Endothelial cell of umbilical vein (primary cell): ENCODE data around the gene TRPC1. TPM values are rescaled to one million over a fixed set of nuclear protein-coding genes. Genes with fewer than 3 reads are reported as not detected.

ENCODE experiments used
- BruUV-seq: library from RNA; stranded (reverse); fragments of 400-500 nt; replicated peaks from 2 replicates; lab custom pipeline; 2021; lab: Mats Ljungman, UMichigan
- CTCF ChIA-PET: fragments of 300-600, 350-600 bp; sonication (Branson Sonifier 250); formaldehyde crosslinking; loops from one replicate; lab custom pipeline; 2021; ENCODE audit warnings: antibody characterized with exemption, inconsistent platforms; lab: Charles Lee
- POLR2A ChIA-PET: fragments of 300-600, 350-600 bp; sonication (Branson Sonifier 250); formaldehyde crosslinking; loops from one replicate; lab custom pipeline; 2021; ENCODE audit warnings: antibody characterized with exemption, inconsistent platforms; lab: Charles Lee
- DNase-seq: peaks from one replicate; pipeline ENCODE4 v3.0.0-alpha.2; 2011; ENCODE audit warnings: low read depth, low spot score
- FAIRE-seq: peaks from 2 replicates; lab custom pipeline; 2011; peaks lifted over from hg19 to GRCh38; lab: Jason Lieb, UNC
- H2AFZ ChIP-seq: 2 replicates; pipeline ENCODE4 v1.6.0; 2012; ENCODE audit warnings: low read depth, low read length, control low read depth, inconsistent platforms
- H3K27ac ChIP-seq: 2 replicates; pipeline ENCODE4 v1.5.1; 2011; ENCODE audit warnings: low read depth, mild to moderate bottlenecking, control low read depth, low read length, moderate library complexity; ENCODE audit not compliant: insufficient read depth
- H3K27me3 ChIP-seq, 2 experiments: 2 replicates each; pipeline versions ENCODE4 v1.6.0 to v1.6.1; 2011; ENCODE audit warnings: low read length in 2 of 2, mixed read lengths in 1 of 2; ENCODE audit not compliant: control insufficient read depth in 2 of 2, insufficient read depth in 2 of 2
- H3K36me3 ChIP-seq, 2 experiments: 2 replicates in 1 of 2; 3 replicates in 1 of 2; pipeline ENCODE4 v1.5.1; 2011; ENCODE audit warnings: low read length in 2 of 2, mild to moderate bottlenecking in 1 of 2, moderate library complexity in 1 of 2; ENCODE audit not compliant: control insufficient read depth in 2 of 2, insufficient read depth in 2 of 2; ENCODE audit errors: extremely low read depth in 1 of 2
- H3K4me1 ChIP-seq: 3 replicates; pipeline ENCODE4 v1.5.1; 2011; ENCODE audit warnings: mild to moderate bottlenecking, low read length; ENCODE audit not compliant: control insufficient read depth, insufficient read depth; ENCODE audit errors: extremely low read depth
- H3K4me2 ChIP-seq: 2 replicates; pipeline ENCODE4 v1.6.1; 2011; ENCODE audit warnings: low read length, control low read depth, mixed read lengths; ENCODE audit not compliant: insufficient read depth
- H3K4me3 ChIP-seq, 3 experiments: fragments of 200-600 bp in 1 of 3; sonication (generic), shearing (Covaris generic) in 1 of 3; replicated peaks in 1 of 3; 2 replicates each; pipeline ENCODE4 v1.5.1; 2011 to 2016; ENCODE audit warnings: control low read depth in 3 of 3, low read length in 3 of 3, mild to moderate bottlenecking in 2 of 3, inconsistent platforms in 1 of 3, low read depth in 1 of 3, moderate library complexity in 1 of 3; ENCODE audit not compliant: insufficient read depth in 1 of 3
- H3K79me2 ChIP-seq: 2 replicates; pipeline ENCODE4 v1.6.0; 2012; ENCODE audit warnings: low read length, inconsistent platforms; ENCODE audit not compliant: control insufficient read depth, insufficient read depth
- H3K9ac ChIP-seq: replicated peaks from 2 replicates; pipeline ENCODE3; 2011; ENCODE audit warnings: low read length, control low read depth; ENCODE audit not compliant: insufficient read depth; ENCODE audit errors: extremely low read depth
- H3K9me1 ChIP-seq: replicated peaks from 3 replicates; pipeline ENCODE4 v1.6.0; 2011; ENCODE audit warnings: mild to moderate bottlenecking, low read length; ENCODE audit not compliant: control insufficient read depth, insufficient read depth; ENCODE audit errors: extremely low read depth
- H3K9me3 ChIP-seq: replicated peaks from 2 replicates; pipeline ENCODE4 v1.5.1; 2012; ENCODE audit warnings: low read length, inconsistent platforms; ENCODE audit not compliant: control insufficient read depth, insufficient read depth
- H4K20me1 ChIP-seq: replicated peaks from 2 replicates; pipeline ENCODE3; 2011; ENCODE audit warnings: mild to moderate bottlenecking, low read length; ENCODE audit not compliant: control insufficient read depth, insufficient read depth; ENCODE audit errors: extremely low read depth
- EZH2 ChIP-seq: IDR thresholded peaks from 2 replicates; pipeline ENCODE4 v1.6.1; 2012; ENCODE audit warnings: borderline replicate concordance, low read depth, mild to moderate bottlenecking, moderate library complexity, low read length, inconsistent platforms; ENCODE audit not compliant: severe bottlenecking
- FOS ChIP-seq: IDR thresholded peaks from 2 replicates; pipeline ENCODE4 v1.6.1; 2011; ENCODE audit warnings: mild to moderate bottlenecking, low read length, moderate library complexity, borderline replicate concordance; ENCODE audit not compliant: insufficient read depth
- GATA2 ChIP-seq: IDR thresholded peaks from 2 replicates; pipeline ENCODE4 v1.7.0; 2011; ENCODE audit warnings: low read depth, mild to moderate bottlenecking, moderate library complexity, mixed read lengths, low read length; ENCODE audit not compliant: insufficient read length, insufficient read depth
- JUN ChIP-seq: IDR thresholded peaks from 2 replicates; pipeline ENCODE4 v1.6.1; 2011; ENCODE audit warnings: borderline replicate concordance, low read depth; ENCODE audit not compliant: insufficient read length, insufficient read depth
- MYC ChIP-seq: IDR thresholded peaks from one replicate; pipeline ENCODE4 v1.6.1; 2011; ENCODE audit warnings: mild to moderate bottlenecking, low read depth, low read length
- POLR2A ChIP-seq: IDR thresholded peaks from 2 replicates; pipeline ENCODE4 v1.6.1; 2012; ENCODE audit warnings: low read depth, mild to moderate bottlenecking, control low read depth, low read length
- POLR2AphosphoS5 ChIP-seq: IDR thresholded peaks from 2 replicates; pipeline ENCODE4 v1.6.1; 2012; ENCODE audit warnings: low read depth, mild to moderate bottlenecking, control low read depth, low read length, moderate library complexity; ENCODE audit not compliant: insufficient read depth
- dilution Hi-C: fragments of 300-500 bp; cut with MboI; formaldehyde crosslinking; loops from one replicate; pipeline ENCODE4 v1.15.0; 2019; ENCODE audit warnings: low sequenced_read_pairs; ENCODE audit not compliant: extremely low pct_ligation_motif_present
- intact Hi-C: fragments of 100-400 bp; cut with micrococcal nuclease; formaldehyde crosslinking; loops from one replicate; pipeline ENCODE4 v1.10.0; 2022
- polyA plus RNA-seq, 4 experiments: library from polyadenylated mRNA; depleted of rRNA in 3 of 4; stranded (reverse) in 3 of 4; unstranded in 1 of 4; fragments of >200 nt; gene quantifications; 2 replicates each; pipeline versions ENCODE4 v1.2.1 to v1.2.3, GENCODE V29; 2011 to 2012; ENCODE audit warnings: missing spikeins in 1 of 4
- total RNA-seq: library from RNA; stranded (reverse); gene quantifications from 2 replicates; pipeline ENCODE4 v1.2.3, GENCODE V29; 2021
- TF ChIP-seq, protein P1 (sequence below), 2 donors: IDR thresholded peaks; 1 replicate in 1 of 2; 2 replicates in 1 of 2; pipeline ENCODE4 v1.5.1; 2011; ENCODE audit warnings: low read length in 2 of 2, mild to moderate bottlenecking in 2 of 2, moderate library complexity in 2 of 2, control low read depth in 1 of 2, inconsistent platforms in 1 of 2, low read depth in 1 of 2; ENCODE audit not compliant: insufficient read depth in 1 of 2; ENCODE audit errors: extremely low read depth in 1 of 2
- TF ChIP-seq, protein P2 (sequence below): IDR thresholded peaks from 2 replicates; pipeline ENCODE4 v1.6.1; 2011; ENCODE audit not compliant: insufficient read depth, insufficient read length

TRPC1 gene
- total and polyA plus RNA-seq, 2 donors (not counting 3 experiments of a cell fraction or from before 2014, with no cell fraction given) = 3.5 to 5.9 TPM

DNA sequence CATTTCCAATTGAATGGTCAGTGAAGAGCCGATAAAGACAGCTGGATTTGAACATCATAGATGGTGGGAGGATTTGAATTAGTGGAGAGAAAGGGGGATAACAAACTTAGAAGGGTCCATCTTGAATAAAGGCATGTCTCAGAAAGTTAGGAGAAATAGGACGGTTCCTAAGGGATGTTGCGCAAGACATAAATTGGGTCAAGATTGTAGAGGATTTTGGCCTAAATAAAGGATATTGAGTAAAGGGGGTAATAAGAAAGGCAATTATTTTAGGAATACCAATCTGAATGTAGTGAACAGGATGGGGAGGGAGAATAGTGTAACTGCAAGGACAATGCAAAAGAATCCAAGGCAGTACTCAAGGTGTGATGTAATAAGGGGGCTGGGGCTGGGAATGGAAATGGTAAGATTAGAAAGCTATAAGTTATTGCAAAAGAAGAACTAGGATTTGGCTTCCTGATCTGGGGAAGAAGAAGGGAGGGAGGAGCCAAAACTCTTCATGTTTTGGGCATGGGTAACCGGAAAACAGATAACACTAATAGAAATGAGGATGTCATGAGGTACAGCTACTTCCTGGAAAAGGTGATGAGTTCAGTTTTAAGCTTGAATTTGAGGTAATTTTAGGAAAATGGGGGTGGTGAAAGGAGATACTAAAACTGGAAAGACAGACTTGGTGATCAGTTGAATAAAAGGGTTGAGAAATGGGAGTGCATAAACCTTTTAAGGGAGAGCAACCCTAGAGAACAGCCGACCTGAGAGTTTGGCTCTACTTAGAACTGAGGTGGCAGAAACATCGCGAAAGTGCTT, 17.3 kb upstream of the TRPC1 start:
- dilution Hi-C loops = no loop called here
- no peaks in the 10 kb centered on the region for H3K9me1 ChIP-seq
- no peak overlapping the region for H3K27ac ChIP-seq
- ChIA-PET CTCF (interaction anchor here (1.2 to 1.4 kb wide), 3 partner anchors 38 to 122 kb away, joined by 3 to 5 read pairs (median 3); no protein-coding TSS in a partner anchor), POLR2A (no interaction called here)
- no peak overlapping the region for H3K9ac ChIP-seq
- H3K9me3 ChIP-seq = no peaks in the 10 kb centered on the region
- TF ChIP-seq POLR2A = no peak
- no peak for TF ChIP-seq EZH2
- no peak for TF ChIP-seq FOS
- no peak for TF ChIP-seq JUN
- no peak for TF ChIP-seq POLR2AphosphoS5
- TF ChIP-seq, protein P1, sequence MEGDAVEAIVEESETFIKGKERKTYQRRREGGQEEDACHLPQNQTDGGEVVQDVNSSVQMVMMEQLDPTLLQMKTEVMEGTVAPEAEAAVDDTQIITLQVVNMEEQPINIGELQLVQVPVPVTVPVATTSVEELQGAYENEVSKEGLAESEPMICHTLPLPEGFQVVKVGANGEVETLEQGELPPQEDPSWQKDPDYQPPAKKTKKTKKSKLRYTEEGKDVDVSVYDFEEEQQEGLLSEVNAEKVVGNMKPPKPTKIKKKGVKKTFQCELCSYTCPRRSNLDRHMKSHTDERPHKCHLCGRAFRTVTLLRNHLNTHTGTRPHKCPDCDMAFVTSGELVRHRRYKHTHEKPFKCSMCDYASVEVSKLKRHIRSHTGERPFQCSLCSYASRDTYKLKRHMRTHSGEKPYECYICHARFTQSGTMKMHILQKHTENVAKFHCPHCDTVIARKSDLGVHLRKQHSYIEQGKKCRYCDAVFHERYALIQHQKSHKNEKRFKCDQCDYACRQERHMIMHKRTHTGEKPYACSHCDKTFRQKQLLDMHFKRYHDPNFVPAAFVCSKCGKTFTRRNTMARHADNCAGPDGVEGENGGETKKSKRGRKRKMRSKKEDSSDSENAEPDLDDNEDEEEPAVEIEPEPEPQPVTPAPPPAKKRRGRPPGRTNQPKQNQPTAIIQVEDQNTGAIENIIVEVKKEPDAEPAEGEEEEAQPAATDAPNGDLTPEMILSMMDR (IDR thresholded peaks at IDR 0.05; ENCODE audit: extremely low read depth in 1 of 2, insufficient read depth in 1 of 2, low read depth in 1 of 2, low read length in 2 of 2) = no peak
- no peak for TF ChIP-seq MYC
- TF ChIP-seq, protein P2, sequence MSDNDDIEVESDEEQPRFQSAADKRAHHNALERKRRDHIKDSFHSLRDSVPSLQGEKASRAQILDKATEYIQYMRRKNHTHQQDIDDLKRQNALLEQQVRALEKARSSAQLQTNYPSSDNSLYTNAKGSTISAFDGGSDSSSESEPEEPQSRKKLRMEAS = no peak
- TF ChIP-seq GATA2 = no peak
- H3K27me3 ChIP-seq = no peaks in the 10 kb centered on the region
- FAIRE-seq = no peak
- H4K20me1 ChIP-seq = no peaks in the 10 kb centered on the region
- no peaks in the 10 kb centered on the region for H3K4me1 ChIP-seq
- intact Hi-C loops = no loop called here
- H3K4me3 ChIP-seq = no peak overlapping the region
- no peak for DNase-seq
- H3K79me2 ChIP-seq = no peaks in the 10 kb centered on the region
- H3K36me3 ChIP-seq = no peaks in the 10 kb centered on the region
- no TSS peak for BruUV-seq
- no peak overlapping the region for H2AFZ ChIP-seq
- no peak overlapping the region for H3K4me2 ChIP-seq
